ENCODE results near the gene CAMKK2.
A peak's percentile ranks its signal among the peaks of the same experiment; 100 is the strongest.

CAMKK2 gene

DNA sequence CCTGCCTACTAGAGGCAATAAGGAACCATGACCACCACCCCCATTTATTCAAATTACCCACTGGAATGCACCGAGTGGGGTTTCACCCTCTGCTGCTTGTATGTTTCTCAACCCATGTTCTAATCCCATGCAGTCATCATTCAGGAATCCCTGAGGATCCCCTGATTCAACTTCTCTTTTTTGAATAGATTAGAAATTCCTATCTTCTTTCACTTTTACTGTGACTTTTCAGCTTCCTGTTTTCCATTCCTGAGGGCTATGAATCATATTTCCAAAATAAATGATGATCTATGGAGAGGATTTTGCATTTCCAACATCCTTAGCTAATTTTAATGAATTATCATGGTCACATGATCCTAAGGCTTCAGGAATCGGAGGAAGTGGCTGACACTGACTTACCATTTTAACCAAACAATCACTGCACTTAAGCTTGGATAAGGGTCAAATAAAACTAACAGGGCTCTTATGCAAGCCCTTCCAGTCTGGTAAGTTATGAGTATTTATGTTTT lies 105.9 kb downstream of the CAMKK2 start:
- TF ChIP-seq, protein P1, sequence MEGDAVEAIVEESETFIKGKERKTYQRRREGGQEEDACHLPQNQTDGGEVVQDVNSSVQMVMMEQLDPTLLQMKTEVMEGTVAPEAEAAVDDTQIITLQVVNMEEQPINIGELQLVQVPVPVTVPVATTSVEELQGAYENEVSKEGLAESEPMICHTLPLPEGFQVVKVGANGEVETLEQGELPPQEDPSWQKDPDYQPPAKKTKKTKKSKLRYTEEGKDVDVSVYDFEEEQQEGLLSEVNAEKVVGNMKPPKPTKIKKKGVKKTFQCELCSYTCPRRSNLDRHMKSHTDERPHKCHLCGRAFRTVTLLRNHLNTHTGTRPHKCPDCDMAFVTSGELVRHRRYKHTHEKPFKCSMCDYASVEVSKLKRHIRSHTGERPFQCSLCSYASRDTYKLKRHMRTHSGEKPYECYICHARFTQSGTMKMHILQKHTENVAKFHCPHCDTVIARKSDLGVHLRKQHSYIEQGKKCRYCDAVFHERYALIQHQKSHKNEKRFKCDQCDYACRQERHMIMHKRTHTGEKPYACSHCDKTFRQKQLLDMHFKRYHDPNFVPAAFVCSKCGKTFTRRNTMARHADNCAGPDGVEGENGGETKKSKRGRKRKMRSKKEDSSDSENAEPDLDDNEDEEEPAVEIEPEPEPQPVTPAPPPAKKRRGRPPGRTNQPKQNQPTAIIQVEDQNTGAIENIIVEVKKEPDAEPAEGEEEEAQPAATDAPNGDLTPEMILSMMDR (IDR thresholded peaks at IDR 0.05), result no peak
- Histone ChIP-seq H3K27ac (peak overlapping the region; percentile 52 to 72), H3K4me3 (no peak overlapping the region)
- DNase-seq (ENCODE audit: low spot score), result no peak

DNA sequence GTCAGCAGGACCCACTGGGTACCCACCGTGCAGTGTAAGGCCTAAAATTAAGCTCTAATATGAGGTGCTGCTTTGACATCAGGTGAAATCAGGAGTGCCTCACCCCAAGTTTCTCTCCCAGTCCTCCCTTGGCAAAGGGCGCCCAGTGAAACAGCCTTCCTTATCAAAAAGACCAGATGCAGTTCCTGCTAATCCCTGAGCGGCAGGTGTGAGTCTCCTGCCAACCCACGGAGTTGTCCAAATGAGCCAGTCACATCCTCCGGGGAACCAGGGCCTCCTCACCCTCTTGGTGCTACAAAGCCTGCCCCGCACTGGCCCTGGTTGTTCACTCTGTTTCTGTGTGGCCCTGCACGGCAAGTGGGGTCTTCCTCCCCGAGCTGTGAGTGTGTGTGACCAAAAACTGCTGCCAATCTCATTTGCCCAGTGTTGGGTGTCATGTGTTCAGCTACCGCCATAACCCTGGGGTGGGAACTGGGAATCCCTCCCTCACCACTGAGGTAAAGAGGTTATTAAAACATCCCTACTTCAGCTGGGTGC lies 106.8 kb downstream of the CAMKK2 start:
- no peak overlapping the region for H3K4me3 ChIP-seq
- H3K27ac ChIP-seq, result no peak overlapping the region
- DNase-seq (ENCODE audit: low spot score), result no peak
- TF ChIP-seq, protein P1 (IDR thresholded peaks at IDR 0.05), result no peak

GRCh38 chr12:121189131-121189530 lies 107.4 kb downstream of the CAMKK2 start:
- H3K27ac ChIP-seq, result no peak overlapping the region
- H3K4me3 ChIP-seq, result no peak overlapping the region
- TF ChIP-seq, protein P1 (IDR thresholded peaks at IDR 0.05), result no peak
- no peak for DNase-seq (ENCODE audit: low spot score)

DNA sequence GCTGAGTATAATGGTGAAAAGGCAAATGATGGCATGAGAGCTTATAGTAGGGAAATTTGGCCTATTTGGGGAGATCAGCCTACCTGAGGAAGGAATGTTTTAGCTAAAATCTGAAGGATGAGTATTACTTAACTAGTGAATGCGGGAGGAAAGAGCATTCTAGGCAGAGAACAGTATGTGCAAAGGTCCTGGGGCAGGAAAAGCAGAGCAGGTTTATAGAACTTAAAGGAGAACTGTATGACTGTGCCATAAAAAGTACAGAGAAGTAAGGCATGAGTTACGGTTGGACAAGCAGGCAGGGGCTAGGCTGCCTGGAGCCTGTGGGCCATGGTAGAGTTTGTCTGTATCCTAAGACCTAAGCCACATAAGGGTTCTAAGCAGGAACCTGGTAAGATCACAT lies 108.3 kb downstream of the CAMKK2 start:
- no peak for DNase-seq (ENCODE audit: low spot score)
- no peak overlapping the region for H3K27ac ChIP-seq
- H3K4me3 ChIP-seq, result no peak overlapping the region
- TF ChIP-seq, protein P1 (IDR thresholded peaks at IDR 0.05), result no peak
